ENCODE data around the gene PRPH. TPM values are rescaled to one million over a fixed set of nuclear protein-coding genes. Genes with fewer than 3 reads are reported as not detected.
"Not testable (repeated sequence)": the region's sequence is repeated elsewhere in the genome, so short reads cannot be mapped to it uniquely, and the experiment has no call there.

PRPH gene
- polyA plus RNA-seq, 1 donor (not counting 4 experiments of a cell fraction or from before 2014, with no cell fraction given) = 0.05 TPM

DNA sequence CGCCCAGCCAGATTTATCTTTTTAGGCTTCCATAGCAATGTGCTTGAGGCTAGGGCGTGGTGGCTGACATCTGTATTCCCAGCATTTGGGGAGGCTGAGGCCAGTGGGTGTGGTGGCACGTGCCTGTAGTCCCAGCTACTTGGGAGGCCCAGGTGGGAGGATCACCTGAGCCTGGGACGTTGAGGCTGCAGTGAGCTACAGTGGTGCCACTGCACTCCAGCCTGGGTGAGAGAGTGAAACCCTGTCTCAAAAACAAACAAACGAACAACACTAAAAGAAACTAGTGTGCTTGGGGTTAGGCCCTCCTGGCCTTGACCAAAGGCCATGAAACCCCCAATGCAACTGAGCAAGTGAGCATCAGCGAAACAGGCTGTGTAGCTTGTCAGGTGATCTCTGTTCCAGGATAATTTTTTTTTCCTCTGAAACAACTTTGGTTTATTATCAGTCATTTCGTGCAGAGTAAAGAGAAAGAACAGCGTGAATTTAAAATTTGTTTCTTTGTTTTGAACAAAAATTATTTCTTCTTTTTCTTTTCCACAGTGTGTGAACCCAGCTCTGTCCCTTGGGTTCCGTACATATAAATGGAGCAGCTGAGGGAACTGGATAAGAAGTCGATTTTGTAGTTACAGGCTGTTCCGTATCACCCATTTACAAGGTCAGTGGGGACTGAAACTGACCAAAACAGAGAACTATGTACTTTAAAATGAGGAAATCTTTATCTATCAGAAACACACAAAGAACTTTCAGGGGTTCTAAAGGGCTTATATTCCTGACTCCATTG is 38.9 kb upstream of the PRPH start:
- H3K27ac ChIP-seq (ENCODE audit: control insufficient read depth, insufficient read depth, low read length) = no peak overlapping the region
- no peak overlapping the region for H3K4me2 ChIP-seq (ENCODE audit: control insufficient read depth, extremely low read depth, insufficient read depth, low read depth, low read length)
- H3K79me2 ChIP-seq (ENCODE audit: control insufficient read depth, insufficient read depth, low read length) = no peaks in the 10 kb centered on the region
- H3K9ac ChIP-seq (ENCODE audit: control insufficient read depth, extremely low read depth, insufficient read depth, low read length) = no peak overlapping the region
- TF ChIP-seq EZH2 (IDR thresholded peaks at IDR 0.05; ENCODE audit: low read length) = no peak
- TF ChIP-seq, protein P1, sequence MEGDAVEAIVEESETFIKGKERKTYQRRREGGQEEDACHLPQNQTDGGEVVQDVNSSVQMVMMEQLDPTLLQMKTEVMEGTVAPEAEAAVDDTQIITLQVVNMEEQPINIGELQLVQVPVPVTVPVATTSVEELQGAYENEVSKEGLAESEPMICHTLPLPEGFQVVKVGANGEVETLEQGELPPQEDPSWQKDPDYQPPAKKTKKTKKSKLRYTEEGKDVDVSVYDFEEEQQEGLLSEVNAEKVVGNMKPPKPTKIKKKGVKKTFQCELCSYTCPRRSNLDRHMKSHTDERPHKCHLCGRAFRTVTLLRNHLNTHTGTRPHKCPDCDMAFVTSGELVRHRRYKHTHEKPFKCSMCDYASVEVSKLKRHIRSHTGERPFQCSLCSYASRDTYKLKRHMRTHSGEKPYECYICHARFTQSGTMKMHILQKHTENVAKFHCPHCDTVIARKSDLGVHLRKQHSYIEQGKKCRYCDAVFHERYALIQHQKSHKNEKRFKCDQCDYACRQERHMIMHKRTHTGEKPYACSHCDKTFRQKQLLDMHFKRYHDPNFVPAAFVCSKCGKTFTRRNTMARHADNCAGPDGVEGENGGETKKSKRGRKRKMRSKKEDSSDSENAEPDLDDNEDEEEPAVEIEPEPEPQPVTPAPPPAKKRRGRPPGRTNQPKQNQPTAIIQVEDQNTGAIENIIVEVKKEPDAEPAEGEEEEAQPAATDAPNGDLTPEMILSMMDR (optimal IDR thresholded peaks at IDR 0.05 in 1 of 3, IDR thresholded peaks at IDR 0.05 in 1 of 3, conservative IDR thresholded peaks at IDR 0.05 in 1 of 3; ENCODE audit: extremely low read depth in 1 of 3, insufficient read depth in 2 of 3, low read length in 3 of 3) = no peak
- H3K9me1 ChIP-seq (ENCODE audit: control insufficient read depth, extremely low read depth, insufficient read depth, low read length) = no peaks in the 10 kb centered on the region
- FAIRE-seq = no peak
- no peak for DNase-seq (ENCODE audit: low read depth, low spot score)
- H4K20me1 ChIP-seq (ENCODE audit: control insufficient read depth, extremely low read depth, insufficient read depth, low read length) = no peaks in the 10 kb centered on the region
- dilution Hi-C loops (cut with MboI; ENCODE audit: extremely low pct_ligation_motif_present, low sequenced_read_pairs) = no loop called here
- no peak overlapping the region for H2AFZ ChIP-seq (ENCODE audit: control insufficient read depth, low read length)
- H3K9me3 ChIP-seq (ENCODE audit: control insufficient read depth, low read depth, low read length) = no peaks in the 10 kb centered on the region
- no peaks in the 10 kb centered on the region for H3K27me3 ChIP-seq (ENCODE audit: control insufficient read depth, extremely low read depth, insufficient read depth, low read length)
- no peaks in the 10 kb centered on the region for H3K36me3 ChIP-seq (ENCODE audit: control insufficient read depth in 2 of 2, extremely low read depth in 1 of 2, insufficient read depth in 2 of 2, low read length in 2 of 2)
- H3K4me3 ChIP-seq (ENCODE audit: control insufficient read depth in 2 of 3, extremely low read depth in 1 of 3, insufficient read depth in 2 of 3, low read depth in 1 of 3, low read length in 3 of 3) = no peak overlapping the region
- H3K4me1 ChIP-seq (ENCODE audit: control insufficient read depth, extremely low read depth, insufficient read depth, low read length) = peaks cover 23% of the 10 kb centered on the region

DNA sequence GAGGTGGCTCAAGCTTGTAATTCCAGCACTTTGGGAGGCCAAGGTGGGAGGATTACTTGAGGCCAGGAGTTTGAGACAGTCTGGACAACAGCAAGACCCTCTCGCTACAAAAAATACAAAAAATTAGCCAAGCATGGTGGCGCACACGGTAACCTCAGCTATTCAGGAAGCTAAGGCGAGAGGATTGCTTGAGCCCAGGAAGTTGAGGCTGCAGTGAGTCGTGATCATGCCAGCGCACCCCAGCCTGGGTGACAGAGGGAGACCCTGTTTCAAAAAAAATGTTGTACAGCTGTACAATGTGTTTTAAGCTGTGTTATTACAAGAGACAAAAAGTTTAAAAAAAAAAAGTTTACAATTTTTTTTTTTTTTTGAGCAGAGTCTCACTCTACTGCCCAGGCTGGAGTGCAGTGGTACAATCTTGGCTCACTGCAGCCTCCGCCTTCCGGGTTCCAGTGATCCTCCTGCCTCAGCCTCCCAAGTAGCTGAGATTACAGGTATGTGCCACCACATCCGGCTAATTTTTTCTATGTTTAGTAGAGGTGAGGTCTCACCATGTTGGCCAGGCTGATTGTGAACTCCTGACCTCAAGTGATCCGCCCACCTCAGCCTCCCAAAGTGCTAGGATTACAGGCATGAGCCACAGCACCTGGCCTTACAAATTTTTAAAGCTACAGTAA is 37.3 kb upstream of the PRPH start:
- H3K79me2 ChIP-seq (ENCODE audit: control insufficient read depth, insufficient read depth, low read length); H3K36me3 ChIP-seq (ENCODE audit: control insufficient read depth in 2 of 2, extremely low read depth in 1 of 2, insufficient read depth in 2 of 2, low read length in 2 of 2); DNase-seq (ENCODE audit: low read depth, low spot score); H3K9me3 ChIP-seq (ENCODE audit: control insufficient read depth, low read depth, low read length); H3K27ac ChIP-seq (ENCODE audit: control insufficient read depth, insufficient read depth, low read length); H3K9ac ChIP-seq (ENCODE audit: control insufficient read depth, extremely low read depth, insufficient read depth, low read length); H2AFZ ChIP-seq (ENCODE audit: control insufficient read depth, low read length); dilution Hi-C loops (cut with MboI; ENCODE audit: extremely low pct_ligation_motif_present, low sequenced_read_pairs); H3K4me3 ChIP-seq (ENCODE audit: control insufficient read depth in 2 of 3, extremely low read depth in 1 of 3, insufficient read depth in 2 of 3, low read depth in 1 of 3, low read length in 3 of 3); H4K20me1 ChIP-seq (ENCODE audit: control insufficient read depth, extremely low read depth, insufficient read depth, low read length); FAIRE-seq; H3K4me2 ChIP-seq (ENCODE audit: control insufficient read depth, extremely low read depth, insufficient read depth, low read depth, low read length); H3K27me3 ChIP-seq (ENCODE audit: control insufficient read depth, extremely low read depth, insufficient read depth, low read length); H3K9me1 ChIP-seq (ENCODE audit: control insufficient read depth, extremely low read depth, insufficient read depth, low read length): not testable (repeated sequence)
- peaks cover 33% of the 10 kb centered on the region for H3K4me1 ChIP-seq (ENCODE audit: control insufficient read depth, extremely low read depth, insufficient read depth, low read length)

Data from keratinocyte (primary cell).